GM12878 (cell line): ENCODE measurements around the gene LRTM2. TPM values are rescaled to one million over a fixed set of nuclear protein-coding genes. Genes with fewer than 3 reads are reported as not detected.

Experiments
- ATAC-seq: fragments of 200-7000 bp; cut with Tn5 transposase; 3 replicates; pipeline ENCODE4 v1.9.1; 2020; ENCODE audit warnings: mild to moderate bottlenecking, moderate library complexity
- BruUV-seq: library from RNA; stranded (reverse); fragments of 400-500 nt; replicated peaks from 2 replicates; lab custom pipeline; 2021; lab: Mats Ljungman, UMichigan
- CTCF ChIA-PET: fragments of 300-600 bp; sonication (Branson Sonifier 250); formaldehyde crosslinking; extraction: SDS; loops from one replicate; lab custom pipeline; 2021; ENCODE audit warnings: inconsistent platforms; lab: Yijun Ruan, JAX
- POLR2A ChIA-PET: fragments of 350-600 bp; formaldehyde crosslinking; extraction: SDS; loops from one replicate; lab custom pipeline; 2021; ENCODE audit warnings: inconsistent platforms; lab: Charles Lee
- RAD21 ChIA-PET: fragments of 300-600 bp; sonication (Branson Sonifier 250); formaldehyde crosslinking; loops from one replicate; lab custom pipeline; 2023; ENCODE audit warnings: antibody characterized with exemption; ENCODE audit not compliant: unreplicated experiment; lab: Charles Lee
- SMC1A ChIA-PET: fragments of 300-600 bp; sonication (Branson Sonifier 250); formaldehyde crosslinking; loops from one replicate; lab custom pipeline; 2023; ENCODE audit not compliant: unreplicated experiment, uncharacterized antibody; lab: Charles Lee
- DNase-seq: peaks from one replicate; pipeline ENCODE4 v3.0.0-alpha.2; 2011; ENCODE audit warnings: low read depth, low spot score
- FAIRE-seq: peaks from 3 replicates; lab custom pipeline; 2011; peaks lifted over from hg19 to GRCh38; lab: Jason Lieb, UNC
- H2AFZ ChIP-seq: 2 replicates; pipeline ENCODE4 v1.6.0; 2011; ENCODE audit warnings: low read depth, low read length, control low read depth; ENCODE audit not compliant: control insufficient read depth
- H3K27ac ChIP-seq: 2 replicates; pipeline ENCODE4 v1.5.1; 2011; ENCODE audit warnings: control low read depth; ENCODE audit not compliant: control insufficient read depth, insufficient read depth
- H3K27me3 ChIP-seq, 2 experiments: replicated peaks in 1 of 2; 2 replicates each; pipeline versions ENCODE4 v1.6.0 to v1.6.1; 2011; ENCODE audit warnings: low read length in 1 of 2; ENCODE audit not compliant: control insufficient read depth in 2 of 2, insufficient read depth in 2 of 2
- H3K36me3 ChIP-seq, 2 experiments: 2 replicates each; pipeline ENCODE4 v1.5.1; 2011; ENCODE audit warnings: low read length in 1 of 2; ENCODE audit not compliant: control insufficient read depth in 2 of 2, insufficient read depth in 2 of 2
- H3K4me1 ChIP-seq: 2 replicates; pipeline ENCODE4 v1.6.1; 2011; ENCODE audit warnings: mild to moderate bottlenecking, low read length, moderate library complexity, mixed read lengths; ENCODE audit not compliant: control insufficient read depth, insufficient read depth
- H3K4me2 ChIP-seq: 2 replicates; pipeline ENCODE4 v1.6.0; 2011; ENCODE audit warnings: control low read depth; ENCODE audit not compliant: control insufficient read depth, insufficient read depth
- H3K4me3 ChIP-seq: fragments of 200-600 bp; sonication (generic); 2 replicates; pipeline ENCODE4 v1.5.1; 2016
- H3K79me2 ChIP-seq: 2 replicates; pipeline ENCODE4 v1.6.0; 2011; ENCODE audit warnings: low read length; ENCODE audit not compliant: control insufficient read depth, insufficient read depth
- H3K9ac ChIP-seq: 2 replicates; pipeline ENCODE4 v1.8.0; 2011; ENCODE audit warnings: low read length, control low read depth, mixed read lengths; ENCODE audit not compliant: control insufficient read depth, insufficient read depth
- H3K9me3 ChIP-seq: replicated peaks from 3 replicates; pipeline ENCODE4 v1.5.1; 2011; ENCODE audit warnings: mild to moderate bottlenecking, low read length; ENCODE audit not compliant: control insufficient read depth, insufficient read depth
- H4K20me1 ChIP-seq: 2 replicates; pipeline ENCODE4 v1.6.0; 2011; ENCODE audit not compliant: control insufficient read depth, insufficient read depth
- CHD1 ChIP-seq: IDR thresholded peaks from 2 replicates; pipeline ENCODE4 v1.6.1; 2012; ENCODE audit warnings: low read depth, low read length, improper control_type of control experiment
- MTA3 ChIP-seq: IDR thresholded peaks from 2 replicates; pipeline ENCODE4 v1.6.1; 2012; ENCODE audit warnings: low read length, inconsistent platforms, borderline replicate concordance
- MYC ChIP-seq: IDR thresholded peaks from 2 replicates; pipeline ENCODE4 v1.6.1; 2011; ENCODE audit warnings: mild to moderate bottlenecking, low read length, moderate library complexity, inconsistent platforms; ENCODE audit not compliant: insufficient read depth, insufficient replicate concordance, insufficient read length, severe bottlenecking
- RCOR1 ChIP-seq: conservative IDR thresholded peaks from 2 replicates; pipeline ENCODE4 v1.6.1; 2012; ENCODE audit warnings: low read depth, low read length, improper control_type of control experiment
- SMAD1 ChIP-seq: fragments of 450-650 bp; IDR thresholded peaks from 2 replicates; pipeline ENCODE4 v1.6.1; 2018; ENCODE audit warnings: mild to moderate bottlenecking, low read depth; ENCODE audit not compliant: partially characterized antibody
- SUZ12 ChIP-seq: fragments of 200-600 bp; sonication (generic); IDR thresholded peaks from one replicate; pipeline ENCODE4 v1.6.1; 2018; ENCODE audit warnings: antibody characterized with exemption, mild to moderate bottlenecking; ENCODE audit not compliant: unreplicated experiment
- TCF3 ChIP-seq: IDR thresholded peaks from 2 replicates; pipeline ENCODE4 v1.6.1; 2012; ENCODE audit warnings: low read depth, mild to moderate bottlenecking, low read length, borderline replicate concordance; ENCODE audit not compliant: insufficient read depth
- WGBS: methylation state at CpG from one replicate; pipeline ENCODE4 v1.1.6; 2016; ENCODE audit warnings: low lambda C conversion rate; ENCODE audit not compliant: insufficient replicate concordance, insufficient coverage; ENCODE audit errors: missing lambda C conversion rate; 5-methylcytosine and 5-hydroxymethylcytosine counted together
- in situ Hi-C: fragments of 300-500 bp; cut with MboI; formaldehyde crosslinking; loops from 9 replicates; pipeline ENCODE4 v1.14.3; 2018; ENCODE audit warnings: mixed read lengths
- intact Hi-C: fragments of 100-400 bp; cut with micrococcal nuclease; formaldehyde crosslinking; loops from one replicate; pipeline ENCODE4 v1.14.2; 2022; ENCODE audit not compliant: unreplicated experiment
- polyA plus RNA-seq, 11 experiments: library from polyadenylated mRNA; depleted of rRNA in 4 of 11; unstranded in 6 of 11; stranded (reverse) in 5 of 11; fragments of >200 nt; fragmentation: Nextera tagmentation in 4 of 11; fragmentation: Illumina TruSeq in 1 of 11; extraction: Ambion mirVana in 4 of 11; extraction: Trizol in 1 of 11; gene quantifications; 1 replicate in 1 of 11; 2 replicates in 10 of 11; pipeline versions ENCODE4 v1.2.1 to v1.2.3, GENCODE V29; 2011 to 2016; ENCODE audit warnings: inconsistent platforms in 2 of 11, missing spikeins in 2 of 11, low read depth in 1 of 11
- total RNA-seq, 4 experiments: library from RNA; depleted of rRNA in 3 of 4; stranded (reverse); fragments of >200 nt in 3 of 4; fragmentation: Illumina TruSeq in 1 of 4; extraction: Trizol in 1 of 4; gene quantifications; 2 replicates each; pipeline versions ENCODE4 v1.2.1 to v1.2.3, GENCODE V29; 2013 to 2021
- TF ChIP-seq, protein P1 (sequence below): fragments of 450-650 bp; IDR thresholded peaks from 2 replicates; pipeline ENCODE4 v1.6.1; 2017; ENCODE audit warnings: antibody characterized with exemption, mild to moderate bottlenecking, moderate library complexity

The LRTM2 gene
- total and polyA plus RNA-seq, 10 of the 15 experiments (the other 5 are each of a cell fraction or from before 2014, with no cell fraction given), result 0.05 TPM; not detected in 9

DNA sequence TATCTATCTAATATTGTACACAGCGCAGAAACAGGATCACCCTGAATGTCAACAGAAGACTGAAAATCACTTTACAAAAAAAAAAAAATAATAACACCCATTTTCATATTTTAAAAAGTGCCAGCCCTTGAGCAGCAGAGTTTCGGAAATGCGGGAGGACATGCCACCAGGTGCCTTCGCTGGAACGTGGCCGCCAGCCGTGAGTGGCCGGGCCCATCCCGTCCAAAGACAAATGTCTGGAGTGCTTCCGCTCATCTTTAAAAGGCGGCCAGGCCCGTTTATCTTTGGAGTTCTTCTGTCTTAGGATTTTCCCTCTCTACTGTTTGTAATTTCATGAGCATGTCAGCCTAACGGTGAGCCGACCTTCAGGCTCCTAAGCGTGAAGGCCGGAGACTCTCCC lies 43.5 kb downstream of the LRTM2 start (continued):
- TF ChIP-seq, protein P1, sequence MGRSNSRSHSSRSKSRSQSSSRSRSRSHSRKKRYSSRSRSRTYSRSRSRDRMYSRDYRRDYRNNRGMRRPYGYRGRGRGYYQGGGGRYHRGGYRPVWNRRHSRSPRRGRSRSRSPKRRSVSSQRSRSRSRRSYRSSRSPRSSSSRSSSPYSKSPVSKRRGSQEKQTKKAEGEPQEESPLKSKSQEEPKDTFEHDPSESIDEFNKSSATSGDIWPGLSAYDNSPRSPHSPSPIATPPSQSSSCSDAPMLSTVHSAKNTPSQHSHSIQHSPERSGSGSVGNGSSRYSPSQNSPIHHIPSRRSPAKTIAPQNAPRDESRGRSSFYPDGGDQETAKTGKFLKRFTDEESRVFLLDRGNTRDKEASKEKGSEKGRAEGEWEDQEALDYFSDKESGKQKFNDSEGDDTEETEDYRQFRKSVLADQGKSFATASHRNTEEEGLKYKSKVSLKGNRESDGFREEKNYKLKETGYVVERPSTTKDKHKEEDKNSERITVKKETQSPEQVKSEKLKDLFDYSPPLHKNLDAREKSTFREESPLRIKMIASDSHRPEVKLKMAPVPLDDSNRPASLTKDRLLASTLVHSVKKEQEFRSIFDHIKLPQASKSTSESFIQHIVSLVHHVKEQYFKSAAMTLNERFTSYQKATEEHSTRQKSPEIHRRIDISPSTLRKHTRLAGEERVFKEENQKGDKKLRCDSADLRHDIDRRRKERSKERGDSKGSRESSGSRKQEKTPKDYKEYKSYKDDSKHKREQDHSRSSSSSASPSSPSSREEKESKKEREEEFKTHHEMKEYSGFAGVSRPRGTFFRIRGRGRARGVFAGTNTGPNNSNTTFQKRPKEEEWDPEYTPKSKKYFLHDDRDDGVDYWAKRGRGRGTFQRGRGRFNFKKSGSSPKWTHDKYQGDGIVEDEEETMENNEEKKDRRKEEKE, result no peak
- TF ChIP-seq CHD1 (no peak), SUZ12 (no peak)
- TF ChIP-seq, all 136 proteins: peak for 0

DNA sequence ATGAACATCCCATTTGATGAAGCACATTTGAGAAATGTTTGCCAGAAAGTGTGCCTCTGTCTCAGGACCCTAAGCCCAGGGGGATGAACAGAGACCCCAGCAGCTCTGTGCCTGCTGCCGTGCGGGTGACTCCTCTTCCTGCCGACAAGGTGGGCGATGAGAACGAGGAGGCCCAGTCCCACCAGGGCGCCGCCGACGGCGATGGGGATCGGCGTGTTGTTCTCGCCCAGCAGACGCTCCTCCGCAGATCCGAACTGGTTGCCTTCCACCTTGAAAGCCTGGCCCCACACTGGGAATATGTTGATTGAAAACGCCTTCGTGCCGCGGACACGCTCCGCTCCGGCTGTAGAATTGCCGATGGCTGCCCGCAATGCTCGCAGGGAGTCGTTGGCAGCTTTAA lies 44.1 kb downstream of the LRTM2 start:
- Histone ChIP-seq H3K4me1 (no peaks in the 10 kb centered on the region), H3K9me3 (no peaks in the 10 kb centered on the region; the same call in 2 of the 3 replicates), H3K27me3 (peaks cover 0 to 1% of the 10 kb centered on the region in 2 experiments; a peak in 1 of 4 replicates), H3K9ac (no peak overlapping the region), H3K36me3 (no peaks in the 10 kb centered on the region), H3K79me2 (no peaks in the 10 kb centered on the region), H3K4me2 (no peak overlapping the region), H3K27ac (no peak overlapping the region), H2AFZ (no peak overlapping the region), H4K20me1 (no peaks in the 10 kb centered on the region), H3K4me3 (no peak overlapping the region)
- ChIA-PET SMC1A (no interaction called here), RAD21 (no interaction called here), CTCF (no interaction called here), POLR2A (no interaction called here)
- FAIRE-seq, result no peak
- 79% methylated on average over 27 of the region's 27 CpGs for WGBS
- intact Hi-C loops (no loop called here), in situ Hi-C loops (no loop called here)
- BruUV-seq, result no TSS peak
- DNase-seq, result no peak
- TF ChIP-seq RCOR1 (no peak), MYC (no peak), SMAD1 (no peak), TCF3 (no peak), MTA3 (no peak)
- no peak for ATAC-seq
